NCI-H2081 (cell line): Measurements from ENCODE around the gene RASAL2.

Source experiments
- DNase-seq, 2 experiments: peaks; one replicate each; lab custom pipeline; 2025; lab: John Stamatoyannopoulos, UW

RASAL2 gene

GRCh38 chr1:178093951-178094738 lies at the start of gene RASAL2:
Gene RASAL2 (plus strand): TSS chr1:178094104. CDS start chr1:178094493, 389 bp downstream.
- peak; percentile 51 to 62 for DNase-seq

GRCh38 chr1:178046591-178047270 lies 47.2 kb upstream of the RASAL2 start:
- no peak for DNase-seq

- no peak for DNase-seq
Observed at GRCh38 chr1:178047403-178048093, 46.4 kb upstream of the RASAL2 start.

GRCh38 chr1:178048426-178048825 lies 45.5 kb upstream of the RASAL2 start:
- no peak for DNase-seq

GRCh38 chr1:178048883-178049282 lies 45.0 kb upstream of the RASAL2 start:
- no peak for DNase-seq

- no peak for DNase-seq
Observed at GRCh38 chr1:178050084-178050483, 43.8 kb upstream of the RASAL2 start.

GRCh38 chr1:178051071-178051470 lies 42.8 kb upstream of the RASAL2 start:
- DNase-seq, result no peak

- DNase-seq, result peak in 1 of 2 experiments; percentile 54
Observed at GRCh38 chr1:178052650-178053461, 41.0 kb upstream of the RASAL2 start.

GRCh38 chr1:178055093-178055492 lies 38.8 kb upstream of the RASAL2 start:
- DNase-seq, result no peak

GRCh38 chr1:178055779-178056471 lies 38.0 kb upstream of the RASAL2 start:
- DNase-seq, result no peak

GRCh38 chr1:178057141-178057765 lies 36.7 kb upstream of the RASAL2 start:
- no peak for DNase-seq

GRCh38 chr1:178057912-178058534 lies 35.9 kb upstream of the RASAL2 start:
- DNase-seq, result no peak

- no peak for DNase-seq
Observed at GRCh38 chr1:178060789-178061556, 32.9 kb upstream of the RASAL2 start.

GRCh38 chr1:178061620-178062019 lies 32.3 kb upstream of the RASAL2 start:
- DNase-seq, result no peak

- DNase-seq, result no peak
Observed at GRCh38 chr1:178064191-178064821, 29.6 kb upstream of the RASAL2 start.

- no peak for DNase-seq
Observed at GRCh38 chr1:178065250-178065649, 28.7 kb upstream of the RASAL2 start.

GRCh38 chr1:178066296-178066907 lies 27.5 kb upstream of the RASAL2 start:
- no peak for DNase-seq

- no peak for DNase-seq
Observed at GRCh38 chr1:178066908-178067614, 26.8 kb upstream of the RASAL2 start.
